CD14-positive monocyte (primary cell): Measurements from ENCODE around the gene CWC25. TPM values are rescaled to one million over a fixed set of nuclear protein-coding genes. Genes with fewer than 3 reads are reported as not detected.

Experiments used
- DNase-seq, 3 donors: peaks; one replicate each; pipeline ENCODE4 v3.0.0-alpha.2; 2011 to 2022
- H2AFZ ChIP-seq: 2 replicates; pipeline ENCODE4 v1.6.0; 2012; ENCODE audit warnings: mild to moderate bottlenecking, low read depth, low read length, inconsistent platforms; ENCODE audit not compliant: insufficient read depth, poor library complexity, severe bottlenecking
- H3K27ac ChIP-seq, 2 donors: 1 replicate in 1 of 2; 2 replicates in 1 of 2; pipeline ENCODE4 v1.5.1; 2012 to 2013; ENCODE audit warnings: low read length in 2 of 2, control low read depth in 1 of 2, inconsistent platforms in 1 of 2, low read depth in 1 of 2, mild to moderate bottlenecking in 1 of 2
- H3K27me3 ChIP-seq, 2 donors: one replicate each; pipeline versions ENCODE4 v1.6.0 to v1.6.1; 2011 to 2013; ENCODE audit warnings: low read length in 2 of 2; ENCODE audit not compliant: control insufficient read depth in 2 of 2, insufficient read depth in 2 of 2
- H3K36me3 ChIP-seq, 2 donors: replicated peaks in 1 of 2; 1 replicate in 1 of 2; 2 replicates in 1 of 2; pipeline versions ENCODE4 v1.5.1 to v1.6.1; 2012 to 2013; ENCODE audit warnings: low read length in 2 of 2, control low read depth in 1 of 2, inconsistent platforms in 1 of 2, mild to moderate bottlenecking in 1 of 2; ENCODE audit not compliant: insufficient read depth in 2 of 2, control insufficient read depth in 1 of 2
- H3K4me1 ChIP-seq, 2 donors: 1 replicate in 1 of 2; 2 replicates in 1 of 2; pipeline versions ENCODE4 v1.5.1 to v1.6.1; 2012 to 2013; ENCODE audit warnings: low read length in 2 of 2, control low read depth in 1 of 2, inconsistent platforms in 1 of 2, mild to moderate bottlenecking in 1 of 2, moderate library complexity in 1 of 2; ENCODE audit not compliant: insufficient read depth in 2 of 2, control insufficient read depth in 1 of 2
- H3K4me2 ChIP-seq: replicated peaks from 2 replicates; pipeline ENCODE3; 2012; ENCODE audit warnings: low read length, moderate library complexity, mild to moderate bottlenecking; ENCODE audit not compliant: poor library complexity, severe bottlenecking; ENCODE audit errors: extremely low read depth
- H3K4me3 ChIP-seq, 3 experiments: fragments of 200-600 bp in 1 of 3; sonication (generic) in 1 of 3; replicated peaks in 1 of 3; 1 replicate in 2 of 3; 2 replicates in 1 of 3; pipeline ENCODE4 v1.5.1; 2011 to 2013; ENCODE audit warnings: low read length in 3 of 3, mild to moderate bottlenecking in 3 of 3, control low read depth in 2 of 3, low read depth in 2 of 3, inconsistent platforms in 1 of 3, moderate library complexity in 1 of 3
- H3K79me2 ChIP-seq: 2 replicates; pipeline ENCODE4 v1.6.0; 2012; ENCODE audit warnings: mild to moderate bottlenecking, control low read depth, inconsistent platforms, low read length, moderate library complexity; ENCODE audit not compliant: insufficient read depth
- H3K9ac ChIP-seq: 2 replicates; pipeline ENCODE4 v1.6.0; 2017; ENCODE audit warnings: low read length, mild to moderate bottlenecking; ENCODE audit not compliant: insufficient read depth, poor library complexity, severe bottlenecking
- H3K9me3 ChIP-seq, 2 donors: replicated peaks in 1 of 2; 1 replicate in 1 of 2; 2 replicates in 1 of 2; pipeline versions ENCODE4 v1.5.1 to v1.6.1; 2012 to 2013; ENCODE audit warnings: low read length in 2 of 2, control low read depth in 1 of 2; ENCODE audit not compliant: control insufficient read depth in 1 of 2, insufficient read depth in 1 of 2
- H4K20me1 ChIP-seq: 2 replicates; pipeline ENCODE4 v1.6.0; 2012; ENCODE audit warnings: mild to moderate bottlenecking, low read length, control low read depth, moderate library complexity; ENCODE audit not compliant: insufficient read depth
- H3K27ac Mint-ChIP-seq, 7 donors: one replicate each; pipeline ENCODE4 v1.8.0; 2020; ENCODE audit warnings: mild to moderate bottlenecking in 7 of 7, mixed read lengths in 7 of 7, moderate library complexity in 6 of 7, inconsistent platforms in 2 of 7
- H3K27me3 Mint-ChIP-seq, 3 donors: one replicate each; pipeline ENCODE4 v1.8.0; 2021 to 2022; ENCODE audit warnings: low read depth in 3 of 3, mild to moderate bottlenecking in 3 of 3, mixed read lengths in 3 of 3, moderate library complexity in 3 of 3, inconsistent platforms in 1 of 3
- H3K36me3 Mint-ChIP-seq, 2 donors: one replicate each; pipeline ENCODE4 v1.8.0; 2020; ENCODE audit warnings: mixed read lengths in 2 of 2, inconsistent platforms in 1 of 2, mild to moderate bottlenecking in 1 of 2
- H3K4me1 Mint-ChIP-seq: one replicate; pipeline ENCODE4 v1.8.0; 2020; ENCODE audit warnings: mild to moderate bottlenecking, mixed read lengths
- H3K4me3 Mint-ChIP-seq, 2 donors: one replicate each; pipeline ENCODE4 v1.8.0; 2020; ENCODE audit warnings: mild to moderate bottlenecking in 2 of 2, mixed read lengths in 2 of 2, moderate library complexity in 1 of 2
- H3K9me3 Mint-ChIP-seq, 7 donors: one replicate each; pipeline ENCODE4 v1.8.0; 2020 to 2022; ENCODE audit warnings: mixed read lengths in 7 of 7, mild to moderate bottlenecking in 6 of 7, moderate library complexity in 6 of 7, inconsistent platforms in 2 of 7
- CTCF ChIP-seq: fragments of 200-600 bp; IDR thresholded peaks from one replicate; pipeline ENCODE4 v1.8.0; 2022; ENCODE audit warnings: antibody characterized with exemption, mild to moderate bottlenecking
- WGBS: methylation state at CpG from one replicate; pipeline ENCODE4 v1.1.5; 2013; ENCODE audit warnings: missing lambda C conversion rate; ENCODE audit not compliant: insufficient coverage; 5-methylcytosine and 5-hydroxymethylcytosine counted together
- intact Hi-C, 2 donors: fragments of 100-400 bp; cut with micrococcal nuclease; formaldehyde crosslinking; loops; one replicate each; pipeline versions ENCODE4 v1.15.0 to v1.15.1; 2023
- polyA plus RNA-seq, 3 donors: library from polyadenylated mRNA; depleted of rRNA in 1 of 3; unstranded in 2 of 3; stranded (reverse) in 1 of 3; fragments of 300-500 nt in 2 of 3; fragments of >200 nt in 1 of 3; fragmentation: Illumina TruSeq in 2 of 3; gene quantifications; 1 replicate in 2 of 3; 2 replicates in 1 of 3; pipeline ENCODE4 v1.2.3, GENCODE V29; 2012 to 2021

The CWC25 gene
- polyA plus RNA-seq, 3 donors: 7.5 to 63.2 (median 8.4) TPM

- H2AFZ ChIP-seq: no peak overlapping the region
- 96% methylated on average over 18 of the region's 23 CpGs for WGBS
- no peak overlapping the region for H3K4me3 Mint-ChIP-seq
- intact Hi-C loops: no loop called here
- no peak for DNase-seq
- H3K4me1 Mint-ChIP-seq: no peaks in the 10 kb centered on the region
- H4K20me1 ChIP-seq: no peaks in the 10 kb centered on the region
- H3K36me3 ChIP-seq: peaks cover 93 to 100% of the 10 kb centered on the region in 2 donors
- no peak overlapping the region for H3K9ac ChIP-seq
- no peaks in the 10 kb centered on the region for H3K9me3 ChIP-seq
- no peaks in the 10 kb centered on the region for H3K27me3 ChIP-seq
- TF ChIP-seq CTCF: no peak
- H3K36me3 Mint-ChIP-seq: peaks cover 77 to 100% of the 10 kb centered on the region in 2 donors
- no peak overlapping the region for H3K4me2 ChIP-seq
- no peaks in the 10 kb centered on the region for H3K79me2 ChIP-seq
- no peak overlapping the region for H3K4me3 ChIP-seq
- no peak overlapping the region for H3K27ac ChIP-seq
- H3K27me3 Mint-ChIP-seq: no peaks in the 10 kb centered on the region
- peak overlapping the region in 2 of 7 donors; percentile 43 to 62 for H3K27ac Mint-ChIP-seq
- no peaks in the 10 kb centered on the region for H3K9me3 Mint-ChIP-seq
- no peaks in the 10 kb centered on the region for H3K4me1 ChIP-seq
Measured at GRCh38 chr17:38779965-38780752, 45.0 kb downstream of the CWC25 start.

GRCh38 chr17:38777641-38778250 is 47.4 kb downstream of the CWC25 start:
- peaks cover 76 to 99% of the 10 kb centered on the region in 2 donors for H3K36me3 Mint-ChIP-seq
- no peak overlapping the region for H3K4me2 ChIP-seq
- H3K27me3 Mint-ChIP-seq: peaks cover 0 to 2% (median 0%) of the 10 kb centered on the region in 3 donors
- H3K4me3 ChIP-seq: no peak overlapping the region
- no peak for DNase-seq
- H3K36me3 ChIP-seq: peaks cover 92 to 98% of the 10 kb centered on the region in 2 donors
- no peaks in the 10 kb centered on the region for H3K79me2 ChIP-seq
- intact Hi-C loops: no loop called here
- no peak overlapping the region for H3K4me3 Mint-ChIP-seq
- 74% methylated on average over 3 of the region's 7 CpGs for WGBS
- no peak overlapping the region for H2AFZ ChIP-seq
- no peaks in the 10 kb centered on the region for H3K4me1 Mint-ChIP-seq
- no peaks in the 10 kb centered on the region for H3K9me3 Mint-ChIP-seq
- no peaks in the 10 kb centered on the region for H3K4me1 ChIP-seq
- no peak for TF ChIP-seq CTCF
- H3K27ac ChIP-seq: no peak overlapping the region
- H3K27ac Mint-ChIP-seq: peak overlapping the region in 1 of 7 donors; percentile 55
- H3K27me3 ChIP-seq: no peaks in the 10 kb centered on the region
- no peak overlapping the region for H3K9ac ChIP-seq
- no peaks in the 10 kb centered on the region for H3K9me3 ChIP-seq
- no peaks in the 10 kb centered on the region for H4K20me1 ChIP-seq
